C1 segment of cervical spinal cord (tissue), 14 donors: ENCODE results near the gene IBTK.
"Not testable (repeated sequence)": the region's sequence is repeated elsewhere in the genome, so short reads cannot be mapped to it uniquely, and the experiment has no call there.

ENCODE experiments used
- DNase-seq, 14 donors: peaks; one replicate each; lab custom pipeline; 2025; lab: John Stamatoyannopoulos, UW

Gene IBTK

GRCh38 chr6:82247505-82248272 lies at the start of gene IBTK:
IBTK (minus strand) TSS chr6:82247744; CDS start chr6:82240486, 7,258 bp downstream.
- DNase-seq, result peak; percentile 74 to 98 (median 94)

GRCh38 chr6:82283771-82284410 lies 36.3 kb upstream of the IBTK start:
- DNase-seq, result no peak

GRCh38 chr6:82281550-82281949 lies 34.0 kb upstream of the IBTK start:
- not testable (repeated sequence) for DNase-seq

- DNase-seq, result no peak
Measured at GRCh38 chr6:82277686-82278085, 30.1 kb upstream of the IBTK start.

- no peak for DNase-seq
Measured at GRCh38 chr6:82275686-82276085, 28.1 kb upstream of the IBTK start.

GRCh38 chr6:82273295-82273694 lies 25.8 kb upstream of the IBTK start:
- no peak for DNase-seq

GRCh38 chr6:82270881-82271635 lies 23.5 kb upstream of the IBTK start:
- peak in 1 of 14 donors; percentile 1 for DNase-seq

GRCh38 chr6:82268301-82268846 lies 20.8 kb upstream of the IBTK start:
- no peak for DNase-seq

GRCh38 chr6:82264824-82265223 lies 17.3 kb upstream of the IBTK start:
- no peak for DNase-seq

- no peak for DNase-seq
Measured at GRCh38 chr6:82264321-82264720, 16.8 kb upstream of the IBTK start.

GRCh38 chr6:82263916-82264315 lies 16.4 kb upstream of the IBTK start:
- no peak for DNase-seq

- DNase-seq, result no peak
Measured at GRCh38 chr6:82260997-82261732, 13.6 kb upstream of the IBTK start.

GRCh38 chr6:82259389-82259788 lies 11.8 kb upstream of the IBTK start:
- no peak for DNase-seq

GRCh38 chr6:82257088-82257774 lies 9.7 kb upstream of the IBTK start:
- DNase-seq, result no peak

GRCh38 chr6:82254722-82255121 lies 7.2 kb upstream of the IBTK start:
- DNase-seq, result not testable (repeated sequence)

- no peak for DNase-seq
Measured at GRCh38 chr6:82251942-82252341, 4.4 kb upstream of the IBTK start.

- DNase-seq, result no peak
Measured at GRCh38 chr6:82249381-82250253, 2.1 kb upstream of the IBTK start.

- peak in 3 of 14 donors; percentile 39 to 43 (median 42) for DNase-seq
Measured at GRCh38 chr6:82248273-82248735, 760 bp upstream of the IBTK start.

- DNase-seq, result peak in 8 of 14 donors; percentile 64 to 85 (median 77)
Measured at GRCh38 chr6:82246802-82247504, 591 bp downstream of the IBTK start.
